GM12878 (cell line): ENCODE measurements around the gene C19orf67.

ENCODE experiments used
- CHD2 ChIP-seq: IDR thresholded peaks from 2 replicates; pipeline ENCODE4 v1.6.1; 2011; ENCODE audit warnings: low read depth, low read length, improper control_type of control experiment, borderline replicate concordance
- ETV6 ChIP-seq, 2 experiments: fragments of 450-650 bp in 1 of 2; IDR thresholded peaks in 1 of 2; conservative IDR thresholded peaks in 1 of 2; 2 replicates each; pipeline ENCODE4 v1.6.1; 2014; ENCODE audit warnings: antibody characterized with exemption in 1 of 2, borderline replicate concordance in 1 of 2, low read depth in 1 of 2, mild to moderate bottlenecking in 1 of 2, moderate library complexity in 1 of 2
- POLR2AphosphoS5 ChIP-seq: IDR thresholded peaks from 2 replicates; pipeline ENCODE4 v1.6.1; 2011; ENCODE audit warnings: mild to moderate bottlenecking, low read length, inconsistent platforms

DNA sequence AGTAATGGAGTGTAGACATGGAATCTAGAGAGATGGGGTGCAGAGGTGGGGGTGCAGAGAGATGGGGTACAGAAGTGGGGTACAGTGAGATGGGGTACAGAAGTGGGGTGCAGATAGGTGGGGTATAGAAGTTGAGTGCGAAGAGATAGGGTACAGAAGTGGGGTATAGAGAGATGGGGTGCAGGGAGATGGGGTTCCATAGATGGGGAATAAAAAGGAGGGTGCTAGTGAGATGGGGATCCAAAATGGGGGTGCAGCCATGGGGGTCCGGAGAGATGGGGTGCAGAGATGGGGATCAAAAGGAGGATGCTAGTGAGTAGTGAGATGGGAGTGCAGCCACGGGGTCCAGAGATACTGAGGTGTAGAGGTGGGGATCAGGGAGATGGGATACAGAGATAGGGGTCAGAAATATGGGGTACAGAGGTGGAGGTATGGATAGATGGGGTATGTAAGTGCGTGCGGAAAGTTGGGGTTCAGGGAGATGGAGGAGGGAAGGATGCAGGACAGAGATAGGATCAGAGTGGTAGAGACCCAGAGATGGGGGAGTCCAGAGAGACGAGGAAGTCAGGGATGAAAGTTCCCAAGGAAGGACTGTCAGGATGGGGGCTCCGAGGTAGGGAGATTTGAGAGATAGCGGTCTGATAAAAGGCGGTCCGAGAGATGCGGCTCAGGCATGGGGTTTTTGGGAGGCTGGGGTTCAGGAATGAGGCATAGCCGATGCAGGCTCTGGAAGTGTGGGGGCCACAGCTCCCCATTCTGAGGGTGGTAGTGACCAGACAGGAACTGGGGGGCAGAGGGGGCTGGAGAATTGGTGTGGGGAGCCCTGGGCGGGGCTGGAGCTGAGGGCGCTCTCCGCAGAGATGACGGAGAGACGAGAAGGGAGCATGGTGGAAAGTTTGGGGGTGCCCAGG lies 27.1 kb downstream of the C19orf67 start:
- TF ChIP-seq POLR2AphosphoS5 (no peak), CHD2 (no peak), ETV6 (conservative IDR thresholded peaks at IDR 0.05 in 1 of 2, IDR thresholded peaks at IDR 0.05 in 1 of 2; ENCODE audit: borderline replicate concordance in 1 of 2, low read depth in 1 of 2) (no peak)
